CD14-positive monocyte (primary cell): ENCODE data around the gene CPN2. TPM values are rescaled to one million over a fixed set of nuclear protein-coding genes. Genes with fewer than 3 reads are reported as not detected.
A peak's percentile ranks its signal among the peaks of the same experiment; 100 is the strongest.

Source experiments
- DNase-seq, 3 donors: peaks; one replicate each; pipeline ENCODE4 v3.0.0-alpha.2; 2011 to 2022
- H2AFZ ChIP-seq: 2 replicates; pipeline ENCODE4 v1.6.0; 2012; ENCODE audit warnings: mild to moderate bottlenecking, low read depth, low read length, inconsistent platforms; ENCODE audit not compliant: insufficient read depth, poor library complexity, severe bottlenecking
- H3K27ac ChIP-seq, 2 donors: 1 replicate in 1 of 2; 2 replicates in 1 of 2; pipeline ENCODE4 v1.5.1; 2012 to 2013; ENCODE audit warnings: low read length in 2 of 2, control low read depth in 1 of 2, inconsistent platforms in 1 of 2, low read depth in 1 of 2, mild to moderate bottlenecking in 1 of 2
- H3K27me3 ChIP-seq, 2 donors: one replicate each; pipeline versions ENCODE4 v1.6.0 to v1.6.1; 2011 to 2013; ENCODE audit warnings: low read length in 2 of 2; ENCODE audit not compliant: control insufficient read depth in 2 of 2, insufficient read depth in 2 of 2
- H3K36me3 ChIP-seq, 2 donors: replicated peaks in 1 of 2; 1 replicate in 1 of 2; 2 replicates in 1 of 2; pipeline versions ENCODE4 v1.5.1 to v1.6.1; 2012 to 2013; ENCODE audit warnings: low read length in 2 of 2, control low read depth in 1 of 2, inconsistent platforms in 1 of 2, mild to moderate bottlenecking in 1 of 2; ENCODE audit not compliant: insufficient read depth in 2 of 2, control insufficient read depth in 1 of 2
- H3K4me1 ChIP-seq, 2 donors: 1 replicate in 1 of 2; 2 replicates in 1 of 2; pipeline versions ENCODE4 v1.5.1 to v1.6.1; 2012 to 2013; ENCODE audit warnings: low read length in 2 of 2, control low read depth in 1 of 2, inconsistent platforms in 1 of 2, mild to moderate bottlenecking in 1 of 2, moderate library complexity in 1 of 2; ENCODE audit not compliant: insufficient read depth in 2 of 2, control insufficient read depth in 1 of 2
- H3K4me2 ChIP-seq: replicated peaks from 2 replicates; pipeline ENCODE3; 2012; ENCODE audit warnings: low read length, moderate library complexity, mild to moderate bottlenecking; ENCODE audit not compliant: poor library complexity, severe bottlenecking; ENCODE audit errors: extremely low read depth
- H3K4me3 ChIP-seq, 3 experiments: fragments of 200-600 bp in 1 of 3; sonication (generic) in 1 of 3; replicated peaks in 1 of 3; 1 replicate in 2 of 3; 2 replicates in 1 of 3; pipeline ENCODE4 v1.5.1; 2011 to 2013; ENCODE audit warnings: low read length in 3 of 3, mild to moderate bottlenecking in 3 of 3, control low read depth in 2 of 3, low read depth in 2 of 3, inconsistent platforms in 1 of 3, moderate library complexity in 1 of 3
- H3K79me2 ChIP-seq: 2 replicates; pipeline ENCODE4 v1.6.0; 2012; ENCODE audit warnings: mild to moderate bottlenecking, control low read depth, inconsistent platforms, low read length, moderate library complexity; ENCODE audit not compliant: insufficient read depth
- H3K9ac ChIP-seq: 2 replicates; pipeline ENCODE4 v1.6.0; 2017; ENCODE audit warnings: low read length, mild to moderate bottlenecking; ENCODE audit not compliant: insufficient read depth, poor library complexity, severe bottlenecking
- H3K9me3 ChIP-seq, 2 donors: replicated peaks in 1 of 2; 1 replicate in 1 of 2; 2 replicates in 1 of 2; pipeline versions ENCODE4 v1.5.1 to v1.6.1; 2012 to 2013; ENCODE audit warnings: low read length in 2 of 2, control low read depth in 1 of 2; ENCODE audit not compliant: control insufficient read depth in 1 of 2, insufficient read depth in 1 of 2
- H4K20me1 ChIP-seq: 2 replicates; pipeline ENCODE4 v1.6.0; 2012; ENCODE audit warnings: mild to moderate bottlenecking, low read length, control low read depth, moderate library complexity; ENCODE audit not compliant: insufficient read depth
- H3K27ac Mint-ChIP-seq, 7 donors: one replicate each; pipeline ENCODE4 v1.8.0; 2020; ENCODE audit warnings: mild to moderate bottlenecking in 7 of 7, mixed read lengths in 7 of 7, moderate library complexity in 6 of 7, inconsistent platforms in 2 of 7
- H3K27me3 Mint-ChIP-seq, 3 donors: one replicate each; pipeline ENCODE4 v1.8.0; 2021 to 2022; ENCODE audit warnings: low read depth in 3 of 3, mild to moderate bottlenecking in 3 of 3, mixed read lengths in 3 of 3, moderate library complexity in 3 of 3, inconsistent platforms in 1 of 3
- H3K36me3 Mint-ChIP-seq, 2 donors: one replicate each; pipeline ENCODE4 v1.8.0; 2020; ENCODE audit warnings: mixed read lengths in 2 of 2, inconsistent platforms in 1 of 2, mild to moderate bottlenecking in 1 of 2
- H3K4me1 Mint-ChIP-seq: one replicate; pipeline ENCODE4 v1.8.0; 2020; ENCODE audit warnings: mild to moderate bottlenecking, mixed read lengths
- H3K4me3 Mint-ChIP-seq, 2 donors: one replicate each; pipeline ENCODE4 v1.8.0; 2020; ENCODE audit warnings: mild to moderate bottlenecking in 2 of 2, mixed read lengths in 2 of 2, moderate library complexity in 1 of 2
- H3K9me3 Mint-ChIP-seq, 7 donors: one replicate each; pipeline ENCODE4 v1.8.0; 2020 to 2022; ENCODE audit warnings: mixed read lengths in 7 of 7, mild to moderate bottlenecking in 6 of 7, moderate library complexity in 6 of 7, inconsistent platforms in 2 of 7
- WGBS: methylation state at CpG from one replicate; pipeline ENCODE4 v1.1.5; 2013; ENCODE audit warnings: missing lambda C conversion rate; ENCODE audit not compliant: insufficient coverage; 5-methylcytosine and 5-hydroxymethylcytosine counted together
- intact Hi-C, 2 donors: fragments of 100-400 bp; cut with micrococcal nuclease; formaldehyde crosslinking; loops; one replicate each; pipeline versions ENCODE4 v1.15.0 to v1.15.1; 2023
- polyA plus RNA-seq, 3 donors: library from polyadenylated mRNA; depleted of rRNA in 1 of 3; unstranded in 2 of 3; stranded (reverse) in 1 of 3; fragments of 300-500 nt in 2 of 3; fragments of >200 nt in 1 of 3; fragmentation: Illumina TruSeq in 2 of 3; gene quantifications; 1 replicate in 2 of 3; 2 replicates in 1 of 3; pipeline ENCODE4 v1.2.3, GENCODE V29; 2012 to 2021
- TF ChIP-seq, protein P1 (sequence below): fragments of 200-600 bp; IDR thresholded peaks from one replicate; pipeline ENCODE4 v1.8.0; 2022; ENCODE audit warnings: antibody characterized with exemption, mild to moderate bottlenecking

The CPN2 gene
- polyA plus RNA-seq, 3 donors: not detected

DNA sequence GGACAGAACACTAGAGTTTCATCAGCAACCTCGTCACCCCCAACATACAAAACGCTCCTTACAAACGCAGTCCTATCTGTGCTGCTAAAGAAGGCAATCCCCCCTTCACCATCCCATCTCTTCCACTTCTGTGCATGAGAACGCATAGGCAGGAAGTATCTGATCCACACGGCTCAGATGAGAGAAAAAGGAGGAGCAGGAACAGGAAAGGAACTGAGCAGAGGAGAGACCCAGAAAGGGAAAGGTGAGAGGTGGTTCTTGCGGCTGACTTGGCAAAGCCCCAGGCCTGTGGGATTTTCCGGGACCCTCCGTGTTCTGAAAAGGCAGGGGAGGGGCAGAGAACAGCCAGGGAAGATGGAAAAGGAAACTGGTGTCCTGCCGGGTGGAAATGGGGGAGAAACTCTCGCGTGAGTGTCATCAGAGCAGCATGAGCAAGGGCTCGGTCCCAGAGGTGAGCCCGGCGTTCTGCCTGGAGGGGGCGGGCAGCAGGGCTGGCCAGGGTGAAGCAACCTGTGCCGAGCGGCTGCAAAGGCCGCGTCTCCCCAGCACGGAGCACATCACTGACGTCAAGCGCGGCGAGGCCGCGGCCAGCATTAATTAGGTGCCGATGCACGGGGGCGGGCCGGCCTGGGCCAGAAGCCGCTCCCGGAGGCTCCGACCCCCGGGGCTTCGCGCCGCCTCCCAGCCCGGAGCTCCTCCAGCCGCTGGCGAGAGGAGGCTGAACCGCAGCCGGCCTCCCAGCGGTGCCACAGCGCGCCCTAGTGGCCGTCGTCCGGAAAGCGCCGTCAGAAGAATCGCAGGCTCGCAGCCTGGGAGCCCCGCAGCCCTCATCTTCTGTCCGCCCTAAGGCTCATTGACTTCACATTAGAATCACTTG is 35.8 kb downstream of the CPN2 start:
- Mint-ChIP-seq H3K4me1 (peaks cover 8% of the 10 kb centered on the region), H3K36me3 (no peaks in the 10 kb centered on the region), H3K27me3 (peaks cover 54 to 80% (median 56%) of the 10 kb centered on the region in 3 donors), H3K27ac (peak overlapping the region in 1 of 7 donors; percentile 10), H3K4me3 (peak overlapping the region; percentile 81 to 93), H3K9me3 (peaks cover 7 to 20% (median 12%) of the 10 kb centered on the region in 7 donors)
- Histone ChIP-seq H3K4me2 (peak overlapping the region; percentile 92), H3K27ac (no peak overlapping the region), H3K9me3 (peaks cover 9% of the 10 kb centered on the region in 2 donors), H3K36me3 (no peaks in the 10 kb centered on the region), H3K9ac (peak overlapping the region; percentile 53), H3K79me2 (no peaks in the 10 kb centered on the region), H4K20me1 (no peaks in the 10 kb centered on the region), H3K4me1 (peaks cover 6 to 14% of the 10 kb centered on the region in 2 donors), H3K27me3 (peaks cover 30 to 61% of the 10 kb centered on the region in 2 donors), H2AFZ (peak overlapping the region; percentile 85), H3K4me3 (peak overlapping the region; percentile 17 to 71 (median 50))
- peak; percentile 60 to 68 (median 67) for DNase-seq
- intact Hi-C loops: loop anchor here in 1 of 2 donors (2.0 to 10.0 kb wide), 2 partner anchors 535 to 651 kb away; no protein-coding TSS in a partner anchor
- TF ChIP-seq, protein P1, sequence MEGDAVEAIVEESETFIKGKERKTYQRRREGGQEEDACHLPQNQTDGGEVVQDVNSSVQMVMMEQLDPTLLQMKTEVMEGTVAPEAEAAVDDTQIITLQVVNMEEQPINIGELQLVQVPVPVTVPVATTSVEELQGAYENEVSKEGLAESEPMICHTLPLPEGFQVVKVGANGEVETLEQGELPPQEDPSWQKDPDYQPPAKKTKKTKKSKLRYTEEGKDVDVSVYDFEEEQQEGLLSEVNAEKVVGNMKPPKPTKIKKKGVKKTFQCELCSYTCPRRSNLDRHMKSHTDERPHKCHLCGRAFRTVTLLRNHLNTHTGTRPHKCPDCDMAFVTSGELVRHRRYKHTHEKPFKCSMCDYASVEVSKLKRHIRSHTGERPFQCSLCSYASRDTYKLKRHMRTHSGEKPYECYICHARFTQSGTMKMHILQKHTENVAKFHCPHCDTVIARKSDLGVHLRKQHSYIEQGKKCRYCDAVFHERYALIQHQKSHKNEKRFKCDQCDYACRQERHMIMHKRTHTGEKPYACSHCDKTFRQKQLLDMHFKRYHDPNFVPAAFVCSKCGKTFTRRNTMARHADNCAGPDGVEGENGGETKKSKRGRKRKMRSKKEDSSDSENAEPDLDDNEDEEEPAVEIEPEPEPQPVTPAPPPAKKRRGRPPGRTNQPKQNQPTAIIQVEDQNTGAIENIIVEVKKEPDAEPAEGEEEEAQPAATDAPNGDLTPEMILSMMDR: peak; percentile 97
- under 1% methylated on average over 51 of the region's 54 CpGs for WGBS

DNA sequence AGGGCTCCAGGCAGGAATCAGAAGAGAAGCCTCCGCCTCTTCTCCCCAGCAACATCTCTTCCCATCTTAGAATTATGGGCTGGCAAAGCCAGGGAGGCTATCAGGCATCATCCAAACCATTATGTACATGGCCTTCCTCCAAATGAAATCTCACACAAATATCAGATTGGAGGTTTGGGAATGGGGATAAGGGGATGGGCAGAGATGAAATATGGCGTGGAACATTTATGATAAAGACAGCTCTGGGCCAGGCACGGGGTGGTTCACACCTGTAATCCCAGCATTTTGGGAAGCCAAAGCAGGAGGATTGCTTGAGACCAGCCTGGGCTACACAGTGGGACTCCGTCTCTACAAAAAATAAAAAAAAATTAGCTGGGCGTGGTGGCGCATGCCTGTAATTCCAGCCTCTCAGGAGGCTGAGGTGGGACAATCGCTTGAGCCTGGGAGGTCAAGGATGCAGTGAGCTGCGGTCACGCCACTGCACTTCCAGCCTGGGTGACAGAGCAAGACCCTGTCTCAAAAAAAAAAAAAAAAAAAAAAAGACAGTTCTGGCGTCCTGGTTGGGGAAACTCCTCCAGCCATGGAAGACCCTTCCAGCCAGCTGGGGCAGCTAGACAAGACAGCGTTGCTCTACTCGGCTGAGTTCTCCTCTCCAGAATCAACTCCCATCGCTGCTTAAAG is 36.6 kb downstream of the CPN2 start:
- H3K4me1 ChIP-seq: peaks cover 6 to 14% of the 10 kb centered on the region in 2 donors
- peak overlapping the region; percentile 92 for H3K4me2 ChIP-seq
- no peak overlapping the region for H3K4me3 ChIP-seq
- H3K9ac ChIP-seq: no peak overlapping the region
- no peak overlapping the region for H2AFZ ChIP-seq
- H3K79me2 ChIP-seq: no peaks in the 10 kb centered on the region
- no peaks in the 10 kb centered on the region for H4K20me1 ChIP-seq
- no peak overlapping the region for H3K27ac Mint-ChIP-seq
- no peak overlapping the region for H3K27ac ChIP-seq
- TF ChIP-seq, protein P1: no peak
- H3K9me3 Mint-ChIP-seq: peaks cover 7 to 19% (median 11%) of the 10 kb centered on the region in 7 donors
- no peaks in the 10 kb centered on the region for H3K36me3 Mint-ChIP-seq
- peak overlapping the region; percentile 81 to 93 for H3K4me3 Mint-ChIP-seq
- WGBS: 97% methylated on average over 7 of the region's 13 CpGs
- intact Hi-C loops: loop anchor here in 1 of 2 donors (2.0 to 10.0 kb wide), 2 partner anchors 534 to 650 kb away; no protein-coding TSS in a partner anchor
- peaks cover 9% of the 10 kb centered on the region in 2 donors for H3K9me3 ChIP-seq
- peaks cover 8% of the 10 kb centered on the region for H3K4me1 Mint-ChIP-seq
- no peaks in the 10 kb centered on the region for H3K36me3 ChIP-seq
- peaks cover 54 to 77% (median 54%) of the 10 kb centered on the region in 3 donors for H3K27me3 Mint-ChIP-seq
- no peak for DNase-seq
- H3K27me3 ChIP-seq: peaks cover 30 to 61% of the 10 kb centered on the region in 2 donors
